Brain pericyte (primary cell): ENCODE results near the gene ZNF717.
"Not testable (repeated sequence)": the region's sequence is repeated elsewhere in the genome, so short reads cannot be mapped to it uniquely, and the experiment has no call there.

ENCODE experiments used
- DNase-seq: peaks from one replicate; pipeline ENCODE4 v3.0.0-alpha.2; 2012; ENCODE audit warnings: low read depth, low spot score

ZNF717 gene

GRCh38 chr3:75785081-75785755, at the start of gene ZNF717:
TSS of gene ZNF717 (minus strand) at chr3:75785549. CDS start at chr3:75783362, 2,187 bp downstream.
- DNase-seq, result peak; percentile 72

DNA sequence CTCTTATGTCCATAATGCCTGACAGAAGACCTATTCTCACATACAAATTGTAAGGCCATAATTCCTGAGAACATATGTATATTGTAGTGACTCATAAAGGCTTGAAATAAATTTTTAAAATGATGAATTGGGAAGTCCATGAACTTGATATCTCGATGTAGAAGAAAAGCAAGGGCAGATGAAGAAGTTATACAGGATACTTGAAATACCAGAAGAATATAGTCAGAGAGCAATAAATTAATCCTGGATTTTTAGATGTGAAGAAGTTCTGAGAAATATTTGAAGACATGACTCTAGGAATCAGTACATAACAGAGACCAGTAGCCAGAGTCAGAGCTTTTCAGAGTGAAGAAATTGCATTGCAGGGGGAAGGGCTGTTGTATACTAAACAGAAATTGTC, 45.7 kb upstream of the ZNF717 start:
- not testable (repeated sequence) for DNase-seq

DNA sequence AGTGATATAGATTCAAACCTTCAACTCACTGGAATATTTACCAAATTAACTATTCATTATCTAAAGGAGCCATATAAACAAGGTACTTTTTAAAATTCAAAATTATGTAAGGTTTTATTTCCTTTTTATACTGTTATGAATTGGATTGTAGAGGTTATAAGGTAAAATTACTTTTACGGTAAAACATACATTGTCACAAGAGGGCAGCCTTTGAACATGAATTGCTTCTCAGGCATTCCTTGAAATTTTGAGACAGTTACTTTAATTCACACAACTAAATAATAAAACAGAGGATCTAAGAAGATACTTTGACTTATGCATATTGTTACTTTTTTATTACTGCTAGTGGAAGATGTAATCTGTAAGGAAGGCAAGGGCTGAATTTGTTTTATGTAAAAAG, 32.7 kb upstream of the ZNF717 start:
- DNase-seq, result not testable (repeated sequence)

DNA sequence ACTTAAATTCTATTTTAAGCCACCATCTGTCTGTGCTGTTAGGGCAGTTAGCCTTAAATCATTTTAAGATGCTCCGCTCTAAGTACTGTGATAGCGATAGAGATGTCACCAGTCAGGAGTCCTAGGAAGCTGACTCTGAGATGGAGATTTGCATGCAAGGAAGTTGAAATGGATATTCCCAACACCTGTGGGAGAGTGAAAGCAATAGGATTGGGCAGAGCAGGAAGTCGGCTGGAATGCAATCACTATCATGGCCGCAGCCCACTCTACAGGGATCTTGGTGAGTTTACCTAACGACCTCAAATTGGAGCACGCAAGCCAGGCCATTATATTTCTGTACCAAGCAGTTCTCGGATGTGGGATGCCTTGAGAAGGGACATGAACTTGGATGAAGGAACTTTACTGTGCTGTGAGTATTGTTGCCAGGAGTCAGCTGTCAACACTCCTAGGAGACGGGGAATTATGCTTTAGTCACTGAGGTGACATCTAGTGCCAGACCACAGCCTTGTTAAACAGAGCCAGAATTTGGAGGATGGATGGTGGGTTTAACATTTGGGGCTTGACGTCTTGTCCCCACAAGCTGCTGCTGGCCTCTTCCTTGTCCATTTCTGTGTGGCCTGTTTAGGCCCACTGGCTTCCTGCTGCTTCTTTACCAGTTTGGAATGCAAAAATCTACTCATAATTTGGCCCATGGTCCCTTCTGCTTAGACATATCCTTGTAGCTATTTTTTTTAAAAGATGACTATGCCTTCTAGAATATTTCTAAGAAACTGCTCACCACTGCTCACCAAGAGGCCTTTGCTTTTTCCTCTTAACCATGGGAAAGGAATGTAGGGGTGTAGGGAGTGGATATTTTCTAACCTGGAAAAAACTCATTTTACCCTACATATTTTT, 31.2 kb upstream of the ZNF717 start:
- DNase-seq, result not testable (repeated sequence)

- DNase-seq, result no peak
Observed at GRCh38 chr3:75814797-75815196, 29.4 kb upstream of the ZNF717 start.

- no peak for DNase-seq
Observed at GRCh38 chr3:75782506-75782905, 2.8 kb downstream of the ZNF717 start.

DNA sequence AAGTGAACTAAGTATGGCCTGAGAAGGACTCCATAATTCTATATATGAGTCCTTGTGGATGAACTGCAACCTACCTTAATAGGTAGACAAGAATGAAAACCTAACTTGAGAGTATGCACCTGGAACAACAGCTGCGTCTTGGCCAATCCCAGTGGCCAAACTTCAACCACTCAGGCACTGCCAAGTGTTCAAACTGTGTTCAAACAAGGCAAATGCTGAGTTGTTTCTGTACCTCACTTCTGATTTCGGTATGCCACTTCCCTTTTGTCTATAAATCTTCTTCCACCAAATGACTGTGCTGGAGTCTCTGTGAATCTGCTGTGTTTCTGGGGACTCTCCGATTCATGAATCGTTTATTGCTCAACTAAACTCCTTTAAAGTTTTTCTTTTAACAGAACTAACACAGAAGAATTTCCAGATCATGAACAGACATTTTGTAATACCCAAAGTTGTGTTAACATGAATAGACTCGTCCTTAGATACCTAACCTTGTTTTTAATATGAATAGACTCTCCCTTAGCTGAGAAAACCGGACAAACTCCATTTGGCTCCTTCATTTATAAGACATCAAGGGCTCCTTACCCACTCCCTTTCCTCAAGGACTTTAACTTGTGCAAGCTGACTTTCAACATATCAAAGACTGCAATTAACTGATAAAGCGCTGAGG, 4.1 kb downstream of the ZNF717 start:
- DNase-seq, result no peak

DNA sequence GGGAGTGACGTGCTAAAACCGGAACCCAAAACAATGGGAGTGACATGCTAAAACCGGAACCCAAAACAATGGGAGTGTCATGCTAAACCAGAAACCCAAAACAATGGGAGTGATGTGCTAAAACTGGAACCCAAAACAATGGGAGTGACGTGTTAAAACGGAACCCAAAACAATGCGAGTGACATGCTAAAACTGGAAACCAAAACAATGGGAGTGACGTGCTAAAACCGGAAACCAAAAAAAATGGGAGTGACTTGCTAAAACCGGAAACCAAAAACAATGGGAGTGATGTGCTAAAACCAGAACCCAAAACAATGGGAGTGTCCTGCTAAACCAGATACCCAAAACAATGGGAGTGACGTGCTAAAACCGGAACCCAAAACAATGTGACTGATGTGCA, 7.6 kb downstream of the ZNF717 start:
- DNase-seq, result not testable (repeated sequence)

- not testable (repeated sequence) for DNase-seq
Observed at GRCh38 chr3:75771631-75772030, 13.7 kb downstream of the ZNF717 start.

DNA sequence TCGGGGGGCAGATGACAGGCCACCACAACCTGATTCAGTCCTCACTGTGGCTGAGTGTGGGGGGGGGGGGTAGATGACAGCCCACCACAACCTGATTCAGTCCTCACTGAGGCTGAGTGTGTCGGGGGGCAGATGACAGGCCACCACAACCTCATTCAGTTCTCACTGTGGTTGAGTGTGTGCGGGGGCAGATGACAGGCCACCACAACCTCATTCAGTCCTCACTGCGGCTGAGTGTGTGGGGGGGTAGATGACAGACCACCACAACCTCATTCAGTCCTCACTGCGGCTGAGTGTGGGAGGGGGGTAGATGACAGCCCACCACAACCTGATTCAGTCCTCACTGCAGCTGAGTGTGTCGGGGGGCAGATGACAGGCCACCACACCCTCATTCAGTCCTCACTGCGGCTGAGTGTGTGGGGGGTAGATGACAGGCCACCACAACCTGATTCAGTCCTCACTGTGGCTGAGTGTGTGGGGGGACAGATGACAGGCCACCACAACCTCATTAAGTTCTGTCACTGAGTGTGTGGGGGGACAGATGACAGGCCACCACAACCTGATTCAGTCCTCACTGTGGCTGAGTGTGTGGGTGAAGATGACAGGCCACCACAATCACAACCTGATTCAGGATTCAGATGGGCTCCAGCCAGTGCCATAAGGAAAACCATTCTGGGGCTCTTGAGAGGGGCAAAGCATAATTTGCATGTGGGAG, 16.9 kb downstream of the ZNF717 start:
- no peak for DNase-seq

GRCh38 chr3:75737831-75738493, 47.4 kb downstream of the ZNF717 start:
- DNase-seq, result peak; percentile 5

- DNase-seq, result no peak
Observed at GRCh38 chr3:75727985-75728384, 57.4 kb downstream of the ZNF717 start.

- DNase-seq, result no peak
Observed at GRCh38 chr3:75692061-75692460, 93.3 kb downstream of the ZNF717 start.

GRCh38 chr3:75687323-75687722, 98.0 kb downstream of the ZNF717 start:
- no peak for DNase-seq
